Measurements from ENCODE around the gene DMRTC2. TPM values are rescaled to one million over a fixed set of nuclear protein-coding genes. Genes with fewer than 3 reads are reported as not detected.
"Not testable (repeated sequence)": the region's sequence is repeated elsewhere in the genome, so short reads cannot be mapped to it uniquely, and the experiment has no call there.

Gene DMRTC2
- total RNA-seq, 1 donor from 2014 or later: 2.9 TPM

- no peak for DNase-seq (ENCODE audit: low spot score)
Measured at GRCh38 chr19:41870401-41870873, 25.6 kb downstream of the DMRTC2 start.

- DNase-seq (ENCODE audit: low spot score): no peak
Measured at GRCh38 chr19:41871573-41872383, 26.9 kb downstream of the DMRTC2 start.

- DNase-seq (ENCODE audit: low spot score): no peak
Measured at GRCh38 chr19:41872384-41872774, 27.5 kb downstream of the DMRTC2 start.

GRCh38 chr19:41872775-41873647, 28.2 kb downstream of the DMRTC2 start:
- DNase-seq (ENCODE audit: low spot score): peak; percentile 52

- not testable (repeated sequence) for DNase-seq (ENCODE audit: low spot score)
Measured at GRCh38 chr19:41875973-41876372, 31.1 kb downstream of the DMRTC2 start.

- DNase-seq (ENCODE audit: low spot score): no peak
Measured at GRCh38 chr19:41876847-41877832, 32.3 kb downstream of the DMRTC2 start, which contains the start of gene CD79A. Gene CD79A, plus strand, starts transcription at chr19:41877279. Its CDS starts 26 bp downstream, at chr19:41877305.

- DNase-seq (ENCODE audit: low spot score): no peak
Measured at GRCh38 chr19:41877916-41878905, 33.4 kb downstream of the DMRTC2 start.

GRCh38 chr19:41879080-41879479, 34.2 kb downstream of the DMRTC2 start:
- no peak for DNase-seq (ENCODE audit: low spot score)

GRCh38 chr19:41879670-41880328, 35.0 kb downstream of the DMRTC2 start:
- no peak for DNase-seq (ENCODE audit: low spot score)

- no peak for DNase-seq (ENCODE audit: low spot score)
Measured at GRCh38 chr19:41880329-41880708, 35.5 kb downstream of the DMRTC2 start.

GRCh38 chr19:41882568-41883462, 38.0 kb downstream of the DMRTC2 start, which contains the start of gene ARHGEF1:
Gene ARHGEF1, plus strand, starts transcription at chr19:41883184. Its CDS starts 4,899 bp downstream, at chr19:41888083.
- peak; percentile 33 for DNase-seq (ENCODE audit: low spot score)

- no peak for DNase-seq (ENCODE audit: low spot score)
Measured at GRCh38 chr19:41883463-41883820, 38.6 kb downstream of the DMRTC2 start.

GRCh38 chr19:41883821-41884733, 39.2 kb downstream of the DMRTC2 start:
- DNase-seq (ENCODE audit: low spot score): peak; percentile 98

GRCh38 chr19:41886761-41887710, 42.2 kb downstream of the DMRTC2 start:
- no peak for DNase-seq (ENCODE audit: low spot score)

GRCh38 chr19:41887711-41888382, 43.0 kb downstream of the DMRTC2 start:
- DNase-seq (ENCODE audit: low spot score): peak; percentile 57
